T-helper 17 cell (primary cell): ENCODE measurements around the gene HOOK1. TPM values are rescaled to one million over a fixed set of nuclear protein-coding genes. Genes with fewer than 3 reads are reported as not detected.

ENCODE experiments used
- ATAC-seq: fragments of 150-1000 bp; cut with Tn5 transposase; 2 replicates; pipeline ENCODE4 v1.10.0; 2021; ENCODE audit warnings: mild to moderate bottlenecking, moderate library complexity
- DNase-seq, 3 donors: peaks; one replicate each; pipeline versions ENCODE4 v3.0.0 to v3.0.0-alpha.2; 2020 to 2021
- H3K9me3 ChIP-seq: one replicate; pipeline ENCODE4 v1.7.0; 2013; ENCODE audit warnings: low read length, mild to moderate bottlenecking; ENCODE audit not compliant: control insufficient read depth, poor library complexity, severe bottlenecking
- H3K27ac Mint-ChIP-seq: one replicate; pipeline ENCODE4 v1.8.0; 2022; ENCODE audit warnings: mild to moderate bottlenecking, moderate library complexity, mixed read lengths
- H3K27me3 Mint-ChIP-seq: one replicate; pipeline ENCODE4 v1.8.0; 2022; ENCODE audit warnings: mixed read lengths
- H3K36me3 Mint-ChIP-seq: one replicate; pipeline ENCODE4 v1.8.0; 2022; ENCODE audit warnings: low read depth, mixed read lengths
- H3K4me1 Mint-ChIP-seq: one replicate; pipeline ENCODE4 v1.8.0; 2022; ENCODE audit warnings: mild to moderate bottlenecking, mixed read lengths
- H3K4me3 Mint-ChIP-seq: one replicate; pipeline ENCODE4 v1.8.0; 2022; ENCODE audit warnings: mild to moderate bottlenecking, moderate library complexity, mixed read lengths
- total RNA-seq, 4 donors: library from RNA in 2 of 4; stranded (reverse) in 2 of 4; gene quantifications; one replicate each; pipeline ENCODE4 v1.2.3 and lab custom pipeline; 2022 to 2026

Gene HOOK1
- total RNA-seq, 2 donors from 2014 or later = 13.8 to 18.0 TPM

- Mint-ChIP-seq H3K4me3 (no peak overlapping the region), H3K27ac (no peak overlapping the region), H3K36me3 (peaks cover 5% of the 10 kb centered on the region), H3K27me3 (peaks cover 12% of the 10 kb centered on the region), H3K4me1 (no peaks in the 10 kb centered on the region)
- no peak for DNase-seq
- ATAC-seq = no peak
- H3K9me3 ChIP-seq = no peaks in the 10 kb centered on the region
Measured at GRCh38 chr1:59803458-59804038, 11.2 kb upstream of the HOOK1 start.

GRCh38 chr1:59804301-59804700 lies 10.4 kb upstream of the HOOK1 start:
- no peaks in the 10 kb centered on the region for H3K4me1 Mint-ChIP-seq

GRCh38 chr1:59805554-59805953 lies 9.2 kb upstream of the HOOK1 start:
- H3K27me3 Mint-ChIP-seq = peaks cover 31% of the 10 kb centered on the region

More at GRCh38 chr1:59804301-59804700, 10.4 kb upstream of the HOOK1 start:
- H3K9me3 ChIP-seq = no peaks in the 10 kb centered on the region
- Mint-ChIP-seq H3K27ac (no peak overlapping the region), H3K36me3 (peaks cover 8% of the 10 kb centered on the region), H3K27me3 (peaks cover 20% of the 10 kb centered on the region), H3K4me3 (no peak overlapping the region)
- no peak for ATAC-seq
- DNase-seq = no peak

GRCh38 chr1:59814180-59814900 lies 409 bp upstream of the HOOK1 start:
- ATAC-seq = peak; percentile 96
- no peaks in the 10 kb centered on the region for H3K9me3 ChIP-seq
- Mint-ChIP-seq H3K27me3 (peaks cover 18% of the 10 kb centered on the region), H3K36me3 (peaks cover 2% of the 10 kb centered on the region), H3K27ac (no peak overlapping the region), H3K4me3 (no peak overlapping the region), H3K4me1 (peaks cover 4% of the 10 kb centered on the region)
- peak; percentile 73 to 82 (median 76) for DNase-seq

More at GRCh38 chr1:59805554-59805953, 9.2 kb upstream of the HOOK1 start:
- Mint-ChIP-seq H3K4me3 (no peak overlapping the region), H3K4me1 (no peaks in the 10 kb centered on the region), H3K36me3 (peaks cover 5% of the 10 kb centered on the region), H3K27ac (no peak overlapping the region)
- ATAC-seq = no peak
- DNase-seq = no peak
- H3K9me3 ChIP-seq = no peaks in the 10 kb centered on the region

GRCh38 chr1:59815892-59816291 lies 1.1 kb downstream of the HOOK1 start:
- ATAC-seq = no peak
- H3K27ac Mint-ChIP-seq = no peak overlapping the region

GRCh38 chr1:59816318-59816878 lies 1.6 kb downstream of the HOOK1 start:
- Mint-ChIP-seq H3K4me3 (no peak overlapping the region), H3K4me1 (peaks cover 9% of the 10 kb centered on the region), H3K27me3 (peaks cover 1% of the 10 kb centered on the region), H3K36me3 (peaks cover 2% of the 10 kb centered on the region), H3K27ac (no peak overlapping the region)
- ATAC-seq (no peak), DNase-seq (no peak)
- no peaks in the 10 kb centered on the region for H3K9me3 ChIP-seq

More at GRCh38 chr1:59815892-59816291, 1.1 kb downstream of the HOOK1 start:
- Mint-ChIP-seq H3K36me3 (peaks cover 2% of the 10 kb centered on the region), H3K27me3 (peaks cover 6% of the 10 kb centered on the region), H3K4me3 (no peak overlapping the region), H3K4me1 (peaks cover 9% of the 10 kb centered on the region)
- H3K9me3 ChIP-seq = no peaks in the 10 kb centered on the region
- no peak for DNase-seq

GRCh38 chr1:59819566-59820438 lies 5.1 kb downstream of the HOOK1 start:
- Mint-ChIP-seq H3K27ac (no peak overlapping the region), H3K27me3 (no peaks in the 10 kb centered on the region), H3K36me3 (peaks cover 4% of the 10 kb centered on the region), H3K4me3 (peak overlapping the region; percentile 39), H3K4me1 (peaks cover 9% of the 10 kb centered on the region)
- DNase-seq = no peak
- ATAC-seq = no peak
- H3K9me3 ChIP-seq = no peaks in the 10 kb centered on the region

GRCh38 chr1:59827055-59827643 lies 12.4 kb downstream of the HOOK1 start:
- Mint-ChIP-seq H3K4me1 (peaks cover 7% of the 10 kb centered on the region), H3K36me3 (peaks cover 6% of the 10 kb centered on the region)

GRCh38 chr1:59828160-59828559 lies 13.4 kb downstream of the HOOK1 start:
- Mint-ChIP-seq H3K27me3 (no peaks in the 10 kb centered on the region), H3K27ac (no peak overlapping the region), H3K36me3 (peaks cover 6% of the 10 kb centered on the region), H3K4me1 (peaks cover 7% of the 10 kb centered on the region), H3K4me3 (no peak overlapping the region)
- DNase-seq (no peak), ATAC-seq (no peak)
- H3K9me3 ChIP-seq = no peaks in the 10 kb centered on the region

More at GRCh38 chr1:59827055-59827643, 12.4 kb downstream of the HOOK1 start:
- no peaks in the 10 kb centered on the region for H3K9me3 ChIP-seq
- Mint-ChIP-seq H3K27me3 (no peaks in the 10 kb centered on the region), H3K27ac (no peak overlapping the region), H3K4me3 (no peak overlapping the region)
- DNase-seq (no peak), ATAC-seq (no peak)

GRCh38 chr1:59831529-59831928 lies 16.8 kb downstream of the HOOK1 start:
- Mint-ChIP-seq H3K36me3 (peaks cover 2% of the 10 kb centered on the region), H3K4me3 (no peak overlapping the region), H3K27ac (no peak overlapping the region), H3K4me1 (no peaks in the 10 kb centered on the region), H3K27me3 (no peaks in the 10 kb centered on the region)
- ATAC-seq = no peak
- H3K9me3 ChIP-seq = no peaks in the 10 kb centered on the region
- no peak for DNase-seq

- Mint-ChIP-seq H3K36me3 (peaks cover 5% of the 10 kb centered on the region), H3K4me3 (no peak overlapping the region), H3K27ac (no peak overlapping the region), H3K27me3 (no peaks in the 10 kb centered on the region), H3K4me1 (no peaks in the 10 kb centered on the region)
- DNase-seq (no peak), ATAC-seq (no peak)
- H3K9me3 ChIP-seq = no peaks in the 10 kb centered on the region
Measured at GRCh38 chr1:59833022-59833421, 18.3 kb downstream of the HOOK1 start.

- no peak overlapping the region for H3K4me3 Mint-ChIP-seq
- no peaks in the 10 kb centered on the region for H3K27me3 Mint-ChIP-seq
- ATAC-seq (no peak), DNase-seq (no peak)
- peaks cover 8% of the 10 kb centered on the region for H3K36me3 Mint-ChIP-seq
- H3K27ac Mint-ChIP-seq = no peak overlapping the region
- H3K9me3 ChIP-seq = no peaks in the 10 kb centered on the region
- no peaks in the 10 kb centered on the region for H3K4me1 Mint-ChIP-seq
Measured at GRCh38 chr1:59833991-59834390, 19.2 kb downstream of the HOOK1 start.
